Astrocyte (in vitro differentiated cells and primary cell): ENCODE data around the gene SPOPL.

Experiments used
- EZH2 ChIP-seq: IDR thresholded peaks from 2 replicates; pipeline ENCODE4 v1.6.1; 2012; ENCODE audit warnings: mild to moderate bottlenecking, low read length, inconsistent platforms; ENCODE audit not compliant: insufficient read depth
- TF ChIP-seq, protein P1 (sequence below): IDR thresholded peaks from 2 replicates; pipeline ENCODE4 v1.5.1; 2011; ENCODE audit warnings: low read depth, mild to moderate bottlenecking, inconsistent platforms, low read length, moderate library complexity; ENCODE audit not compliant: insufficient read depth

DNA sequence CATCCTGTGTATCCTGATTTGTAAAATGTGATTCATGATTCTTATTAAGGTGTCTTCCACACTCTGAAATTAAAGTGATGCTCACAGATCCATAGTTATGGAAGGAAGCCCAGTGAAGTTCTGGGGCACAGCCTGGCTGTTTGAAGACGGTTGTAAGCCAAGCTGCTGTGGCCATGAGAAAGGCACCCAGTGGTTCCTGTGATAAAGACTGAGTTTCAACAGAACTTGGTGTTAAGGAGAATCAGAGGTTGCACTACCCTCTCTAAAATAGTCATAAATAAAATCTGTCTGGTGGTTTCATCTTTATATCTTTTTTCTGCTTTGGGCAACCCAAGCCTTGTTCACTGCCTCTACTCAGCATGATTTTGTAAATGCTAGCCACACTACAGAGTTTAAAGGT is 32.2 kb upstream of the SPOPL start:
- no peak for TF ChIP-seq EZH2
- TF ChIP-seq, protein P1, sequence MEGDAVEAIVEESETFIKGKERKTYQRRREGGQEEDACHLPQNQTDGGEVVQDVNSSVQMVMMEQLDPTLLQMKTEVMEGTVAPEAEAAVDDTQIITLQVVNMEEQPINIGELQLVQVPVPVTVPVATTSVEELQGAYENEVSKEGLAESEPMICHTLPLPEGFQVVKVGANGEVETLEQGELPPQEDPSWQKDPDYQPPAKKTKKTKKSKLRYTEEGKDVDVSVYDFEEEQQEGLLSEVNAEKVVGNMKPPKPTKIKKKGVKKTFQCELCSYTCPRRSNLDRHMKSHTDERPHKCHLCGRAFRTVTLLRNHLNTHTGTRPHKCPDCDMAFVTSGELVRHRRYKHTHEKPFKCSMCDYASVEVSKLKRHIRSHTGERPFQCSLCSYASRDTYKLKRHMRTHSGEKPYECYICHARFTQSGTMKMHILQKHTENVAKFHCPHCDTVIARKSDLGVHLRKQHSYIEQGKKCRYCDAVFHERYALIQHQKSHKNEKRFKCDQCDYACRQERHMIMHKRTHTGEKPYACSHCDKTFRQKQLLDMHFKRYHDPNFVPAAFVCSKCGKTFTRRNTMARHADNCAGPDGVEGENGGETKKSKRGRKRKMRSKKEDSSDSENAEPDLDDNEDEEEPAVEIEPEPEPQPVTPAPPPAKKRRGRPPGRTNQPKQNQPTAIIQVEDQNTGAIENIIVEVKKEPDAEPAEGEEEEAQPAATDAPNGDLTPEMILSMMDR: no peak
